Measurements from ENCODE around the gene TSPAN12.

The TSPAN12 gene

GRCh38 chr7:120742372-120742771, 115.6 kb downstream of the TSPAN12 start:
- DNase-seq = no peak

DNA sequence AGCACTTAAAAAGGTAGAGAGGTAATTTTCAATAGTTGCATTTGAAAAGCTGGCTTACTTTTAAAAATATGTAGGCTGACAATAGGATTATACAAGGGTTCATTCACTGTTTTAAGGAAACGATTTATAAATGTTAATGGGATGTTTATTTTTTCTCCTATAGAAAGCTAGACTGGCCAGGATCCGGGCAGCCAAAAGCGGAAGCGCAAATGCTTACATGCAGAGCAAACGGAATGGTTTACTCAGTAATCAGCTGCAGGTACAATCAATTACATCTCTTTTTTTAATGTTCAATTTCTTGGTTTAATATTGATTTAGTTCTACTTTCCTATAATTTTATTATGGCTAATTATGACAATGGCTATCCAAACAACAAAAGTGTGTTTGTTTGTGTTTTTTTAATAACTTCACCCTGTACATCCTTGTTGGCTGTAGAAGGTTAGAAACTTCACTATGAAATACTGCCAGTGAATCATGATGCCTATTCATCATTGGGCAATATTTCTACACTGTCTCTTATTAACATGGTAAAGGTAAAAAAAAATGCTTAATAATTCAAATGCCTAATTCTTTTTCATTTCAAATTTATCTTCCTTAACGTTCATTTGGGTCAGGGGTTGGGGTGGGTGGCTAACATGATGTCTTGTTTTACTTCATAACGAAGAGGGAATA, 116.4 kb downstream of the TSPAN12 start:
- no peak for DNase-seq

- no peak for DNase-seq
Measured at GRCh38 chr7:120740348-120740747, 117.6 kb downstream of the TSPAN12 start.

DNA sequence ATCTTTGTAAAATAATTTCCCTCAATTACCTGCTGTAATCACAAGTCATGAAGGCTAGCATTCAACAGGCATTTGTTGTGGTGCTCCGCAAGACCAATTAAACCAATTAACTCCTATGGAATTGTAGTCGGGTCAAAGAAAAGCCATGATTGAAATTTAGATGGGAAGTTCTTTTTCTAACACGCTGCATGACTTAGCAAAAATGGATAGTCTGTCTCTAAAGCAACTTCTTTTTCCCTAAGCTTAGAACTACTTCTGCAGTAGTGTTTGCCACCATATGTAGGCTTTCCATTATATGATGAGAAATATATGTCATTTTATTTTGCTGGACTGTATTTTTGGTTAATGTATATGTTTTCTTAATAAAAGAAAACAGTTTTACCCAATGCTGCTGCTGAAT, 119.1 kb downstream of the TSPAN12 start:
- DNase-seq = no peak
